NCI-H460 (cell line): ENCODE data around the gene WDR27. TPM values are rescaled to one million over a fixed set of nuclear protein-coding genes. Genes with fewer than 3 reads are reported as not detected.
"Not testable (repeated sequence)": the region's sequence is repeated elsewhere in the genome, so short reads cannot be mapped to it uniquely, and the experiment has no call there.

Experiments used
- DNase-seq: peaks from one replicate; pipeline ENCODE4 v3.0.0-alpha.2; 2016; ENCODE audit warnings: low read depth; ENCODE audit errors: extremely low read depth
- total RNA-seq: library from RNA; depleted of rRNA; stranded (reverse); fragments of >200 nt; shearing (Covaris generic); gene quantifications from 2 replicates; pipeline ENCODE4 v1.2.3, GENCODE V29; 2014

WDR27 gene
- total RNA-seq, 1 experiment from 2014 or later: 24.0 TPM

DNA sequence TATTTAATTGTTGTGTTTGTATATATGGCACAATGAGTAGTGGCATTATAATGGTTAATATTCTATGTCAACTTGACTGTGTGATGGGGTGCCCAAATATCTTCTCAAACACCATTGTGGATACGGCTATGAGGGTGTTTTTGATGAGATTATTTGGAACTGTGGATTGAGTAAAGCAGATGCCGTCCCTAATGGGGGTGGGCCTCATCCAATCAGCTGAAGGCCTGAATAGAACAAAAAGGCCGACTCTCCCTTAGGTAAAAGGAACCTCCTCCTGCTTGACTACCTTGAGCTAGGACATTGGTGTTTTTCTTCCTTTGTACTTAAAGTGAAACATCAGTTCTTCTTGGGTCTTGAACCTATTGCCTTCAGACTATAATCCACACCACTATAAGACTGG is 207.8 kb downstream of the WDR27 start:
- no peak for DNase-seq

DNA sequence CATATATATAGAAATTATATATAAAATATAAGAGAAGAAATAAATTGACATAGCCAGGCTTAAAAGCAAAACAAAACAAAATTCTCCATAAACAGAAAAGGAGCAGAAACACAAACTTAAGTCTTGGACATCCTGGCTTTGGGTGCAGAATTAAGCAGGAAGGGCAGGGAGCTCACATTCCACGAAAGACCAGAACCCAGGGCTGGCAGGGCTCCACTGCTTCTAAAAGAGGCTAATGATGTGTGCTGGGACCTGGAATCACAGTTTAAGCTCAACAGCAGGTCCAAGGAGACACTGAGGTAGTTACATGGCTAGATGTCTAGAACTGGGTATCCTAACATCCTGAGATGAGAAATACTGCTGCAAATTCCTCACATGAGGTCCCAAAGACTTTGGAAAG is 210.3 kb downstream of the WDR27 start:
- no peak for DNase-seq

DNA sequence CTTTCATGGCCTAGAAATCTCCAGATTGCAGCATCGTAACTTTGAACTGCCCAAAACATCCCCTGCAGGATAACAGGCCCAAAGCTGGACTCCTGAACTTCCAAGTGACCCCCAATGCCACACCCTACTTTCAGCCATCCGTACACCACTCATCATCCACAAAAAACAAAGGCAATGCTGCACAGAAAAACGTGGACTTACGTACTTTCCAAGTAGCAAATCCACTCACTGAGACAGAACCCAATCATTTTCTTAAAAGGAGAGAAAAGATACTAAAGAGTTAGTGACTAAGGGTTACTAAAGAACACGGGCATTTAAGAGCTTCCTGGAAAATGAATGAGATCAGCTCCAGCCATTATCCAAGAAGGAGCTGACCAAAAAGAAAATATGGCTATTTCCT is 211.0 kb downstream of the WDR27 start:
- no peak for DNase-seq

DNA sequence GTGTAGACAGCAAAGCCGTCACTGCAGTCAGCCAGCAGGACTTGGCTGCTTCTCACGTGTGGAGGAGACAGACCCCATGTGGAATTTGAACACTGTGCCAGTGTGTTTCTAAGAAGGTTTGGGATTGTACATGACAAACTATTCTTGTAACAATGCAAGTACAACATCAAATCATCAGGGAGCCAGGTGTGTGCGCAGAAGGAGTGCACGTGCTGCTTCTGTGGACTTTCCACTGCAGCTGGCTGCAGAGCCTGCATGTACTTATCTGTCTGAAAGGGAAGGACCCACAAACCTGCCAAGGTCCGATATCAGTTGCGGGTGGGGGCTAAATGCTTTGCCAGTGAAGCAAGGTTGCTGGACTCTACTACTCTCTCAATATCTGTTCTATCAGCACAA is 211.6 kb downstream of the WDR27 start:
- DNase-seq: no peak

DNA sequence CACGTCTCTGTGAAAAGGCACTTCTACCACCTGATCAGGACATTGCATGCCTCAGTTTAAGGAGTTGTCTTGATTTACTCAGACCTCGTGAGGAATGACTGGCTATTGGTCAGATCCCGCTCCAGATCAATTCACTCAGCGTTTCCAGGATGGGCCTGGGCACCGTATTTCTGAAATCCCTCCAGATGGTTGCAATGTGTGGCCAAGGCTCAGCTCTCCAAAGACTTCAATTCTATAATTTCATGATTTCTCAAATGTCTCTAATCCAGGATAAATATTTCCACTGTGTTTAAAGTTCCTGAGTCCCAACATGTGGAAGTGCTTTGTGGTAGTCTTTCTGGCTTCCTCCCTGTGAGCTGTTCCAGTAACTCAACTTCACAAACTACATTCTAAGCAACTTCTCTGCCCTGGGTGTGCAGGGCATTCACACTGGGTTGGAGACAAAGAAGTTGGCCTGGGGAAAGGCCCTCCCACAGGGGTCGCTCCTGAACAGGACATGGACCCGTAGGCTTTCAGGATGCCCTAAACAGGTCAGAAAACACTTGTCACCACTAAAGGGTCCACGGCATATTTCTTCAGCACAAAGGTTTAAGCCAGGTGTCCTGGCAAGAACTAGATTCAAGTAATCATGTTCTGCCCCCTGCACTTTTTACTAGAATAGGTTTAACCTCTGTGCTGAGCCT is 212.1 kb downstream of the WDR27 start:
- DNase-seq: no peak

DNA sequence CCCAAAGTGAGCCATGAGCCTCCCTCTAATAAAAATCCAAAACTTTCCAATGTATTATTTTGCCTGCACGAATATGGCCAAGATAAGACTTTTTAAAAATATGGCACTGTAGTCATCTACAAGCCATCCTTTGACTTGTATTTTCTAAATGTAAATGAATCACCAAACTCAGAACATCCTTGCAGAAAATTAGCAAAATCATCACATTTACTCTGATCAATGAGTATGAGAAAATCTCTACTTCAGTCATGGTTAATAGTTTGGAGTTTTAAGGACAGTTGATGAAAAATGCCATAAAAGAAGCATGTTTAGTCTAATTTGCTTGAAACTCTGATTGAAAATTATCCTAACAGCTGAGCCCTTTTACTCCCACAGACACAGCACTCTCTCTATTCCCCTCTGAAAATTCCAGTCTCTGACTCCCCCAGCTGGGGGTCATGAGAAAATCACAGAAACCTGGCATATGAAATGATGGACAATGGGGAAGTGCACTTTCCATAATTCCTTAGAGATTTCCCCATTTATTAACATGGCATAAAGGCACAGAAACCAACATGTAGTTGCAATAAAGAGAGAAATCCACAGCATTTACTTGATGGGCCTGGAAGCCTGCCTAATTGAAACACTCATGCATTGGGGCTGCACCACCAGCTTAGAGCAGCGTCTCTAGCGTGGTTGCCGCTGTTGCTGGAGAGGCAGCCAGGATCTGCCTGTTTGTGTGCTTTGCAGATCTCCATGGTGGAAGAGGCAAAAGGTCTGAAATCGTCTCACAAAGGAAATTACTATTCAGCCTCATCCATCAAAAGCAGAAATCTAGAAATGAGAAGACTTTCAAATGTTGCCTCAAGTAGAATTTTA is 214.0 kb downstream of the WDR27 start:
- DNase-seq: no peak

DNA sequence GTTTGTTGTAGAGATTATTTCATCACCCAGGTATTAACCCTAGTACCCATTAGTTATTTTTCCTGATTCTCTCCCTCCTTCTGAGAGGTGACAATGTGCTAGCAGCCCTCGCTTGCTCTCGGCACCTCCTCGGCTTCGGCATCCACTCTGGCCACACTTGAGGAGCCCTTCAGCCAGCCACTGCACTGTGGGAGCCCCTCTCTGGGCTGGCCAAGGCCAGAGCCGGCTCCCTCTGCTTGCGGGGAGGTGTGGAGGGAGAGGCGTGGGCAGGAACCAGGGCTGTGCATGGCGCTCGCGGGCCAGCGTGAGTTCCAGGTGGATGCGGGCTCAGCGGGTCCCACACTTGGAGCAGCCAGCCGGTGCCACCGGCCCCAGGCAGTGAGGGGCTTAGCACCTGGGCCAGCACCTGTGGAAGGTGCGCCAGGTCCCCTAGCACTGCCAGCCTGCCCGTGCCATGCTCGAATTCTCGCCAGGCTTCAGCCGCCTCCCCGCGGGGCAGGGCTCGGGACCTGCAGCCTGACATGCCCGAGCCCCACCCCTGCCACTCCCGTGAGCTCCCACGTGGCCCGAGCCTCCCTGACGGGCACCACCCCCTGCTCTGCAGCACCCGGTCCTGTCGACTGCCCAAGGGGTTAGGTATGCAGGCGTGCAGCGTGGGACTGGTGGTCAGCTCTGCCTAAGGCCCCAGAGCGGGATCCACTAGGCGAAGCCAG is 221.9 kb downstream of the WDR27 start:
- no peak for DNase-seq

DNA sequence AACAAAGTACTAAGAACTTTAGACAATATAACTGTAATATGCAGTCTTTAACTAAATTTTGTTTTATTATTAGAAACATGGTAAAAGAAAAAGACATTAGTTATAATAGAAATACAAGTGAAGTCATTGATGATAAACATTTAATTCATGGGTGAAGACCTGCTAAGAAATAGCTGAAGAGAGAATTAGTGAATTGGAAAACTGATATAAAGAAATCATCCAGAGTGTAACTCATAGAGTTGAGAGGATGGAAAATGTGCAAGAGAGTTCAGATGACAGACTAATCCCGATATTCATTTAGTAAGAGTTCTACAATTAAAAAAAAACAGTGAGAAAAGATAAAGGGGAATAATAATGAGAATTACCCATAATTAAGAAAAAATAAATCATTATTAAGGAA is 227.5 kb downstream of the WDR27 start:
- no peak for DNase-seq

DNA sequence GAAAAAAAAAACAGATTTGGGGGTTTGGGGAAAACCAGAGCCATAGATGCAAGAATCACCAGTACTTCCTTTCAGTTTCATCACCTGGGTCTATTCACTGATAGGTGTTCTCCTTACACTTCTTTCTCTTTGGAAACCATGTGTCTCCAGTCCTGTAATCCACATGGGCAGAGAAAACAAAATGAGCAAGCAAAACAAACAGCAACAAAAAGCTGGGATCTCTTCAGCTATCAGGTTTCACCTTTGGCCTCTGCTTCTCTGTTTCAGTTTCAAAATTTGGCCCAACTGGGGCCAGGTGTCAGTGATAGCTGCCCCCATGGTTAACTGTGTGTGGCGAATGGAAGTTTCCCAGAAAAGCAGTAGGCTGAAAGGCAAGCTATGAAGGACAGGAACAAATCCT is 228.2 kb downstream of the WDR27 start:
- DNase-seq: no peak

DNA sequence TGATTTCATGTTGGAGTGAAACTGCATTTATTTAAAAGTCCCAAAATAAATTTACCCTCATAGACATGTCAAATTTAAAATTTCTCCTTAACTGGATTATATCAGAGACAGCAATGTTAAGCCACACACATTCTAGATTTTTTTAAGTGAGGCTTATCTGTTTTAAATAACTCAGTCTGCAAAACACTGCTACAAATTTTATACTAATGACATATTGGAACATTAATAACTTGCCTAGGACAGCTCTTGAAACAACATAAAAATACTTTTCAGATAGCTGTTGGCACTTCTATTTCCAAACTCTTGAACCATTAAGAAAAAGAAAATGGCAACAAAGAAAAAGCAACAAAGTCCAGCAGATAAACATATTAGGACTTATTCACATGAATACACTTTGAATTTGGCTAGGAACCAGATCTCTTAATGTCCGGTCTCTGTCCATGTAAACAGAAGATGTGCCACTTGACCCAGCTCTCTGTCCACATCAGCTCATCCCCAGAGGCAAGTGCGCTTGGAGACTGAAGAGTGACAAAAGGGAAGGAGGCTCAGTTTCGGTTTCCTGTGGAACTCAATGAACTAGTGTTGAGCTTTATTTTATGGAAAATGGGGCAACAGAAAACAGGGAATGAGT is 228.9 kb downstream of the WDR27 start:
- no peak for DNase-seq

DNA sequence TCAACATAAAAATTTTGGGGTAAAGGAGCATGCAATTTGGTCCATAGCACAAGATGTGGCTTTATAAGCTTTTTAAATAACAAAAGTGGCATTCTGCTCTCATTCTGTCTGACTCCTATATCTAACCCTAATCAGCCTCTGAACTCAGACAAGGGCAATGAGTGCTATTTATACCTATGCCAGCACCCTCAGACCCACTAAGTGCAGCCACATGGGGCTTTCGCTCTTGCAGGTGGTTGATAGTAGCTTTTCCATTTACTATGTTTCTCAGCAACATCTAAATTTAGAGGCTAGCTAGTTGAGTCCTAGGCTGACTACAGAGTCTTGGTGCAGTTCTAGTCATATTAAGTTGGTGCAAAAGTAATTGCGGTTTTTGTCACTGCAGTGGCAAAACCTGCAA is 231.0 kb downstream of the WDR27 start:
- no peak for DNase-seq

DNA sequence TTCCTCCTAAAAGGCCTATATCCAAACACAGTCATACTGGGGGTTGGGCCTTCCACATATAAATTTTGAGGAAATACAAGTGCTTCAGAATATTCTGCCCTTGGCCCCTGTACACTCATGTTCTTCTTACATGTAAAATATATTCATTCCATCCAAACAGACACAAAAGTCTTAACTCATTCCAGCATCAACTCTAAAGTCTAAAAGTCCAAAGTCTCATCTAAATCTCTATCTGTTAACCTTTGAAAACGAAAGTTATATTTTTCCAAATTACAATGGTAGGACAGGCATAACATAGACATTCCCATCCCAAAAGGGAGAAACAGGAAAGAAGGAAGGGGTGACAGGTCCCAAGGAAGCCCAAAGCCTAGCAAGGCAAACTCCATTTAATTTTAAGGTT is 232.8 kb downstream of the WDR27 start:
- DNase-seq: no peak

DNA sequence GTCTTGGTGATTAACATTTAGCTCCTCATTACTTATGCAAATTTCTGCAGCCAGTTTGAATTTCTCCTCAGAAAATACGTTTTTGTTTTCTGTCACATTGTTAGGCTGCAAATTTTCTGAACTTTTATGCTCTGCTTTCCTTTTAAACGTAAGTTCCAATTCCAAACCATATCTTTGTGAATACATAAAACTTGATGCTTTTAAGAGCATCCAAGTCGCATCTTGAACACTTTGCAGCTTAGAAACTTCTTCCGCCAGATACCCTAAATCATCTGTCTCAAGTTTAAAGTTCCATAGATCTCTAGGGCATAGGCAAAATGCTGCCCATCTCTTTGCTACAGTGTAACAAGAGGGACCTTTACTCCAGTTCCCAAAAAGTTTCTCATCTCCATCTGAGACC is 234.1 kb downstream of the WDR27 start:
- not testable (repeated sequence) for DNase-seq

DNA sequence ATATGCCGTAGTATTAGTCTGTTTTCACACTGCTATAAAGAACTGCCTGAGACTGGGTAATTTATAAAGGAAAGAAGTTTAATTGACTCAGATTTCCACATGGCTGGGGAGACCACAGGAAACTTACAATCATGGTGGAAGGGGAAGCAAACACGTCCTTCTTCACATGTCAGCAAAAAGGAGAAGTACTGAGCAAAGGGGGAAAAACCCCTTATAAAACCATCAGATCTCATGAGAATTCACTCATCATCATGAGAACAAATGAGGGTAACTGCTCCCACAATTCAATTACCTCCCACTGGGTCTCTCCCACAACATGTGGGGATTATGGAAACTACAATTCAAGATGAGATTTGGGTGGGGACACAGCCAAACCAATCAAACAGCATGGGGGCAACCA is 235.6 kb downstream of the WDR27 start:
- not testable (repeated sequence) for DNase-seq

DNA sequence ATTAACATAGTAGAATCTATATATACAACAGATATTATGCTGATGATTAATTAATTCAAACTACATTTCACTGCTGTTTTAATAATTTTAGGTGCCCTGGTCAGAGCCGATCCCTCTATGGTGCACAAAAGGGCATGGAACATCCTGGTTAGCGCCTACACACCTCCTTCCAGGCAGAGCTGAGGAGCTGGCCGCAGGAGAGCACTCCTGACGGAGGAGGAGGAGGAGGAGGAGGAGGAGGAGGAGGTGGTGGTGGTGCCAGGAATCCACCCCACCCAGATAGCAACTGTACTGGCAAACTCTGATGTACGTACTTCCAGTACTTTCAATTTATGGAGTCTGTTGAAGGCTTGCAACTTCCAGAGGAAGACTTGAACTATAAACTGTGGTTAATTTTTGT is 244.1 kb downstream of the WDR27 start:
- no peak for DNase-seq

DNA sequence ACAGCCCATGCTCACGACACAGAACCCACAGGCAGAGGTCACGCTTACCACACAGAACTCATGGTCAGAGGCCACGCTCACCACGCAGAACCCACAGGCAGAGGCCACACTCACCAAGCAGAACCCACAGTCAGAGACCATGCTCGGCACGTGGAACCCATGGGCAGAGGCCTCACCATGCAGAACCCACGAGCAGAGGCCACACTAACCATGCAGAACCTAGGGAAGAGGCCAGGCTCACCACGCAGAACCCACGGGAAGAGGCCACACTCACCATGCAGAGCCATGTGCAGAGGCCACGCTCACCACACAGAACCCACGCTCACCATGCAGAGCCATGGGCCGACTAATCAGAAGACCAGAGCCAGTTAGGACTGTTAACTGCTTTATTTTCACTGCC is 245.0 kb downstream of the WDR27 start:
- no peak for DNase-seq

DNA sequence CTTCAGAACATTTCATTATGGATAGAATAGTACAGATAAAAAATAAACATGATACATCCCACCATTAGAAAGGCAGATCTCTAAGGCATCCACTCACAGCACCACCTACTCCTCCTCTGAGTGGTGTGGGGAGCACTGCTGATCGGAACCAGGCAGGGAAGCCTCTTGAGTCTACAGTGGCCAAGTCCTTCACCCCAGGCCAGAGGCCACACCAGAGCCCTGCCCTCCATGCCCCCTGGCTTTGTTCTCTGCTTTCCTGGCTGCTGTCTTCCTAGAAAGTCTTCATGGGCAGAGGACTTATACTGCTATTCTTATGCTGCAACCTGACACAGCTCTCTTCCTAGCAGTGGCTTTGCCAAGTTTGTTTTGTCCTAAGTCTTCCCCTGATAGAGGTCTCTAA is 246.4 kb downstream of the WDR27 start:
- no peak for DNase-seq

DNA sequence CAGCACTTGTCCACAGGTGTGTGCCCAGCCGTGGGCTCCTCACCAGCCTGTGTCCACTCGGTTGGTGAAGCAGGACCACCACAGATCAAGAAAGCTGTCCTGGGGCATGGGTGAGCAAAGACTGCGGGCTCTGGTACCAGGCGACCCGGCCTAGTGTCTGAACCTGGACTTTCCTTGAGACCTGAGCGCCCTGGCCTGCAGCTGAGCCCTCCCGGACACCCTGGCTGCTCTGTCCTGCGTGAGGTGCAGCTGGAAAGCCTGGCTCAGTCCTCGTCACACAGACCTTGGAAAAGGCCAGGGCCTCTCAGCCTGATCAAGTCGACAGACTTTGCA is 247.0 kb downstream of the WDR27 start:
- DNase-seq: no peak

DNA sequence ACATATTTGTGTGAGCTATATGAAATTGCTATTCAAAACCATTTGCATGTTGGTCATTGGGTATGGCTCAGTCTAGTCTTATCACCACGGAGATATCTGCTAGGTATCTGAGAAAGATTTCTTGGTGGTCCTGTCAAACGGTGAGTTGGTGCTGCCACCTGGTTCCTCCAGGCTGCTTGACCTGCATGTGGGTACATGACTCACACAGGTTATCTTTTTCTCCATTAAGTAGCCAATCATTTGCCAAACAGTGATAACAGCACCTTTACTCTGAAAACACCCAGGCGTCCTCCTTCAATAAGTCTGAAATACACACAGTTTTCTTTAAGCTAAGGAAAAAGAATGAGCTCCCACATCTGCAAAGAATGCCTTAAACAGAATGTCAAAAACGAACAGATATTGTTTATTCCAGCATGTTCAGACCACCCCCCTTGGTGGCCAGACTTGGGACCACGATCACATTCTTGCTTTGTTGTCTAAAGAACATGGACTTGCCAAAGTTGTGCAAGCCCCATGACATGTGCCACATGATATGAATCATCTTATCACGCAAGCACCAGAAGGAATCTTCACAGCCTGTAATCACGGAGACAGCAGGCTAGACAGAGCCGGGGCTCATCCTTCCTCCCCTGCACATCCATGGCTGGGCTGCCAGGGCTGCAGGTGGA is 247.5 kb downstream of the WDR27 start:
- DNase-seq: peak; percentile 2

DNA sequence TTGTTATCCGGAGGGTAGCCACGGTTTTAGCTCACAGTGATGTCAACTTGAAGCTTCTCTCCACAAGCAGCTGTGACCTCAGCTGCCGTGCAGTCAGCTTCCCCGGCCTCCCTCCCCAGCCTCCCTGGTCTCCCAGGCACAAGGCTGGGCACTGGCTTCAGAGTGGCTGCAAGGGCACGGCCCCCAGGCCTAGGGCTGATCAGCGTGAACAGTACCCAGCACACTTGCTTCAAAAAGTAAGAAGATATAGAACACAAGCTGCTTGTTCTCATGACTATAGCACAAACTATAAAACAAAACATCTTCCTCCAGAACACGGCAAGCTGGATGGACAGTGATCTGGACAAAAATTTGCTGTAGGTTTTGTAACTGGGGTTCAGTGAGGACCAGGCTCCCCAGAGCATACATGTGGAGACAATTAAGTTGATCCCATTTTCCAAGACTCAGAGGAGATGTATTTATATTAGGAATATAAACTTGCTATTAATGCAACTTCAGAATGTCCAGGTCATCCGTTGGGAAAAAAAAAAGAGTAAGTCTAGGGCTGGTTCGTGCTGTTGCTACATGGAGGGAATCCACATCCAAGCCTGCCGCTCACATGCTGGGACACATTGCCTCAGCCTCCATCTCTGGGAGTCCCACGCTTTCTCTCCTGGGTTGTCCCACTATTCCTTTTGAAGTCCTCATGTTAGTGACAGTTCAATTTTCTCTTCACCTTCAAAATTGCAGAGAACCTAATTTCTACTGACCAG is 248.8 kb downstream of the WDR27 start:
- DNase-seq: no peak
